Activated naive CD8-positive, alpha-beta T cell treated with anti-CD3 and anti-CD28 coated beads, Interleukin-2, amount 50 U/mL, for 24 hours (primary cell): Measurements from ENCODE around the gene MRPL41.
"Not testable (repeated sequence)": the region's sequence is repeated elsewhere in the genome, so short reads cannot be mapped to it uniquely, and the experiment has no call there.

Experiments
- ATAC-seq: fragments of 150-1000 bp; cut with Tn5 transposase; one replicate; pipeline ENCODE4 v1.10.0; 2021
- DNase-seq: peaks from one replicate; pipeline ENCODE4 v3.0.0; 2021
- H3K27ac Mint-ChIP-seq: one replicate; pipeline ENCODE4 v1.8.0; 2021; ENCODE audit warnings: mild to moderate bottlenecking, mixed read lengths
- H3K27me3 Mint-ChIP-seq: one replicate; pipeline ENCODE4 v1.8.0; 2021; ENCODE audit warnings: mixed read lengths
- H3K36me3 Mint-ChIP-seq: one replicate; pipeline ENCODE4 v1.8.0; 2021; ENCODE audit warnings: low read depth, mixed read lengths
- H3K4me1 Mint-ChIP-seq: one replicate; pipeline ENCODE4 v1.8.0; 2021; ENCODE audit warnings: mixed read lengths
- H3K4me3 Mint-ChIP-seq: one replicate; pipeline ENCODE4 v1.8.0; 2021; ENCODE audit warnings: mild to moderate bottlenecking, moderate library complexity, mixed read lengths
- H3K9me3 Mint-ChIP-seq: one replicate; pipeline ENCODE4 v1.8.0; 2021; ENCODE audit warnings: mixed read lengths

MRPL41 gene

GRCh38 chr9:137555179-137555578, 3.5 kb downstream of the MRPL41 start:
- Mint-ChIP-seq H3K27me3 (no peaks in the 10 kb centered on the region), H3K36me3 (peaks cover 24% of the 10 kb centered on the region), H3K4me3 (no peak overlapping the region), H3K9me3 (no peaks in the 10 kb centered on the region), H3K27ac (no peak overlapping the region), H3K4me1 (peaks cover 8% of the 10 kb centered on the region)
- ATAC-seq, result no peak
- no peak for DNase-seq

GRCh38 chr9:137556069-137556838, 4.6 kb downstream of the MRPL41 start:
- no peak overlapping the region for H3K4me3 Mint-ChIP-seq
- H3K27ac Mint-ChIP-seq, result no peak overlapping the region
- peaks cover 28% of the 10 kb centered on the region for H3K36me3 Mint-ChIP-seq
- ATAC-seq, result no peak
- peaks cover 7% of the 10 kb centered on the region for H3K4me1 Mint-ChIP-seq
- H3K27me3 Mint-ChIP-seq, result no peaks in the 10 kb centered on the region
- H3K9me3 Mint-ChIP-seq, result no peaks in the 10 kb centered on the region
- no peak for DNase-seq

GRCh38 chr9:137558127-137558526, 6.4 kb downstream of the MRPL41 start:
- peaks cover 30% of the 10 kb centered on the region for H3K36me3 Mint-ChIP-seq
- no peak for DNase-seq

GRCh38 chr9:137564134-137564533, 12.5 kb downstream of the MRPL41 start:
- Mint-ChIP-seq H3K4me1 (no peaks in the 10 kb centered on the region), H3K9me3 (no peaks in the 10 kb centered on the region), H3K36me3 (peaks cover 34% of the 10 kb centered on the region), H3K4me3 (no peak overlapping the region), H3K27ac (no peak overlapping the region), H3K27me3 (no peaks in the 10 kb centered on the region)
- DNase-seq, result no peak
- ATAC-seq, result no peak

More at GRCh38 chr9:137558127-137558526, 6.4 kb downstream of the MRPL41 start:
- H3K4me1 Mint-ChIP-seq, result no peaks in the 10 kb centered on the region
- ATAC-seq, result no peak
- no peaks in the 10 kb centered on the region for H3K27me3 Mint-ChIP-seq
- no peak overlapping the region for H3K27ac Mint-ChIP-seq
- no peaks in the 10 kb centered on the region for H3K9me3 Mint-ChIP-seq
- no peak overlapping the region for H3K4me3 Mint-ChIP-seq

GRCh38 chr9:137564817-137565411, 13.2 kb downstream of the MRPL41 start:
- Mint-ChIP-seq H3K4me3 (no peak overlapping the region), H3K27ac (no peak overlapping the region), H3K27me3 (no peaks in the 10 kb centered on the region), H3K9me3 (no peaks in the 10 kb centered on the region), H3K36me3 (peaks cover 28% of the 10 kb centered on the region), H3K4me1 (no peaks in the 10 kb centered on the region)
- ATAC-seq, result peak; percentile 15
- no peak for DNase-seq

GRCh38 chr9:137568445-137568844, 16.8 kb downstream of the MRPL41 start:
- not testable (repeated sequence) for H3K4me3 Mint-ChIP-seq, DNase-seq, H3K27ac Mint-ChIP-seq, H3K4me1 Mint-ChIP-seq, H3K27me3 Mint-ChIP-seq, H3K9me3 Mint-ChIP-seq, ATAC-seq
- peaks cover 32% of the 10 kb centered on the region for H3K36me3 Mint-ChIP-seq

GRCh38 chr9:137569609-137570203, 18.0 kb downstream of the MRPL41 start:
- no peak overlapping the region for H3K27ac Mint-ChIP-seq
- H3K36me3 Mint-ChIP-seq, result peaks cover 24% of the 10 kb centered on the region
- H3K9me3 Mint-ChIP-seq, result no peaks in the 10 kb centered on the region
- ATAC-seq, result no peak
- peaks cover 6% of the 10 kb centered on the region for H3K4me1 Mint-ChIP-seq
- no peak overlapping the region for H3K4me3 Mint-ChIP-seq
- no peaks in the 10 kb centered on the region for H3K27me3 Mint-ChIP-seq
- DNase-seq, result no peak

GRCh38 chr9:137570566-137570965, 18.9 kb downstream of the MRPL41 start:
- no peak for DNase-seq
- Mint-ChIP-seq H3K27ac (no peak overlapping the region), H3K27me3 (no peaks in the 10 kb centered on the region), H3K36me3 (peaks cover 33% of the 10 kb centered on the region), H3K4me1 (peaks cover 13% of the 10 kb centered on the region), H3K9me3 (no peaks in the 10 kb centered on the region), H3K4me3 (no peak overlapping the region)
- no peak for ATAC-seq

GRCh38 chr9:137574192-137574591, 22.5 kb downstream of the MRPL41 start:
- DNase-seq, result no peak
- Mint-ChIP-seq H3K36me3 (peaks cover 42% of the 10 kb centered on the region), H3K27ac (no peak overlapping the region), H3K4me3 (no peak overlapping the region), H3K27me3 (no peaks in the 10 kb centered on the region), H3K4me1 (peaks cover 40% of the 10 kb centered on the region), H3K9me3 (no peaks in the 10 kb centered on the region)
- no peak for ATAC-seq

- no peak overlapping the region for H3K4me3 Mint-ChIP-seq
- H3K4me1 Mint-ChIP-seq, result peaks cover 41% of the 10 kb centered on the region
Observed at GRCh38 chr9:137575364-137575715, 23.7 kb downstream of the MRPL41 start.

GRCh38 chr9:137575716-137576411, 24.2 kb downstream of the MRPL41 start:
- Mint-ChIP-seq H3K27ac (peak overlapping the region; percentile 14), H3K4me1 (peaks cover 37% of the 10 kb centered on the region), H3K9me3 (no peaks in the 10 kb centered on the region), H3K36me3 (peaks cover 33% of the 10 kb centered on the region), H3K4me3 (no peak overlapping the region), H3K27me3 (no peaks in the 10 kb centered on the region)
- DNase-seq (no peak), ATAC-seq (no peak)

More at GRCh38 chr9:137575364-137575715, 23.7 kb downstream of the MRPL41 start:
- peaks cover 38% of the 10 kb centered on the region for H3K36me3 Mint-ChIP-seq
- ATAC-seq (no peak), DNase-seq (no peak)
- H3K27ac Mint-ChIP-seq, result no peak overlapping the region
- H3K9me3 Mint-ChIP-seq, result no peaks in the 10 kb centered on the region
- H3K27me3 Mint-ChIP-seq, result no peaks in the 10 kb centered on the region

GRCh38 chr9:137578518-137579258, 27.0 kb downstream of the MRPL41 start, which contains the start of gene DPH7:
TSS of gene DPH7 (minus strand) at chr9:137578925. CDS start at chr9:137578777, 148 bp downstream.
- Mint-ChIP-seq H3K4me1 (peaks cover 37% of the 10 kb centered on the region), H3K9me3 (no peaks in the 10 kb centered on the region), H3K4me3 (peak within 1 kb of the TSS; percentile 89), H3K27me3 (no peaks in the 10 kb centered on the region), H3K36me3 (peaks cover 26% of the 10 kb centered on the region), H3K27ac (peak within 1 kb of the TSS; percentile 76)
- ATAC-seq, result peak; percentile 98
- DNase-seq, result peak; percentile 99

GRCh38 chr9:137579259-137579604, 27.6 kb downstream of the MRPL41 start:
- DNase-seq (no peak), ATAC-seq (peak; percentile 34)
- H3K27ac Mint-ChIP-seq, result peak overlapping the region; percentile 60
- H3K4me3 Mint-ChIP-seq, result peak overlapping the region; percentile 89
- H3K36me3 Mint-ChIP-seq, result peaks cover 24% of the 10 kb centered on the region
- no peaks in the 10 kb centered on the region for H3K9me3 Mint-ChIP-seq
- peaks cover 37% of the 10 kb centered on the region for H3K4me1 Mint-ChIP-seq
- H3K27me3 Mint-ChIP-seq, result no peaks in the 10 kb centered on the region
